Measurements from ENCODE around the gene SPATA45. TPM values are rescaled to one million over a fixed set of nuclear protein-coding genes. Genes with fewer than 3 reads are reported as not detected.

Gene SPATA45
- total and polyA plus RNA-seq, 2 of the 13 experiments (the other 11 are each of a cell fraction or from before 2014, with no cell fraction given): 0.17 to 0.64 TPM

- no peak for TF ChIP-seq CENPBD1 (CRISPR knock-in tag; IDR thresholded peaks at IDR 0.05; ENCODE audit: borderline replicate concordance, low read depth)
These were observed 44.7 kb upstream of the SPATA45 start (continued) for GRCh38 chr1:212892108-212892507.

GRCh38 chr1:212884592-212884991 is 37.1 kb upstream of the SPATA45 start:
- Histone ChIP-seq H3K4me3 (replicated peaks in 1 of 3; ENCODE audit: insufficient read depth in 1 of 3, low read depth in 2 of 3, low read length in 3 of 3) (no peak overlapping the region), H3K4me2 (ENCODE audit: low read depth, low read length) (no peak overlapping the region), H3K9me3 (ENCODE audit: low read length) (no peaks in the 10 kb centered on the region), H3K27me3 (ENCODE audit: control insufficient read depth in 1 of 2, insufficient read depth in 2 of 2, low read length in 2 of 2) (no peaks in the 10 kb centered on the region), H4K20me1 (ENCODE audit: insufficient read depth, low read length) (no peaks in the 10 kb centered on the region), H3K9ac (ENCODE audit: insufficient read depth, low read depth, low read length) (no peak overlapping the region), H3K79me2 (ENCODE audit: insufficient read depth, low read length) (peaks cover 3% of the 10 kb centered on the region), H2AFZ (ENCODE audit: low read length) (no peak overlapping the region), H3K27ac (ENCODE audit: extremely low read length, insufficient read depth, low read length) (no peak overlapping the region), H3K36me3 (replicated peaks in 1 of 2; ENCODE audit: control insufficient read depth in 1 of 2, insufficient read depth in 2 of 2, low read length in 2 of 2) (peaks cover 10 to 74% of the 10 kb centered on the region in 2 experiments), H3K4me1 (ENCODE audit: insufficient read depth, low read length) (no peaks in the 10 kb centered on the region)
- intact Hi-C loops (cut with micrococcal nuclease; ENCODE audit: unreplicated experiment): no loop called here
- ATAC-seq: no peak
- FAIRE-seq: no peak
- no TSS peak for BruUV-seq (replicated peaks)
- in situ Hi-C loops (cut with HindIII; ENCODE audit: extremely low pct_ligation_motif_present, low pct_unique_long_range_greater_than_20kb): no loop called here
- ChIA-PET CTCF (ENCODE audit: low intra/inter-chr PET ratio, low total read pairs) (no interaction called here), POLR2A (no interaction called here)
- WGBS (ENCODE audit: low lambda C conversion rate): 83% methylated on average over 4 of the region's 4 CpGs
- no peak for DNase-seq (ENCODE audit: low spot score)
- TF ChIP-seq ELF1 (CRISPR knock-in tag; IDR thresholded peaks at IDR 0.05): no peak
- no peak for TF ChIP-seq NBN (conservative IDR thresholded peaks at IDR 0.05)
- TF ChIP-seq ATAD3A (CRISPR knock-in tag; IDR thresholded peaks at IDR 0.05): no peak
- TF ChIP-seq ZNF124 (CRISPR knock-in tag; IDR thresholded peaks at IDR 0.05): no peak
- TF ChIP-seq RARG (CRISPR knock-in tag; IDR thresholded peaks at IDR 0.05; ENCODE audit: low read depth): no peak
- no peak for TF ChIP-seq ZFP82 (CRISPR knock-in tag; IDR thresholded peaks at IDR 0.05; ENCODE audit: borderline replicate concordance)
- TF ChIP-seq ZNF605 (CRISPR knock-in tag; IDR thresholded peaks at IDR 0.05): no peak
- TF ChIP-seq HOMEZ (CRISPR knock-in tag; IDR thresholded peaks at IDR 0.05; ENCODE audit: low read depth): no peak
- TF ChIP-seq SIX1 (CRISPR knock-in tag; IDR thresholded peaks at IDR 0.05; ENCODE audit: borderline replicate concordance): no peak
- TF ChIP-seq JUND (CRISPR knock-in tag; IDR thresholded peaks at IDR 0.05): no peak
- TF ChIP-seq ZNF766 (CRISPR knock-in tag; IDR thresholded peaks at IDR 0.05; ENCODE audit: borderline replicate concordance): no peak
- TF ChIP-seq ZNF577 (CRISPR knock-in tag; IDR thresholded peaks at IDR 0.05; ENCODE audit: borderline replicate concordance, low read depth): no peak
- TF ChIP-seq ZNF296 (CRISPR knock-in tag; conservative IDR thresholded peaks at IDR 0.05): no peak
- TF ChIP-seq ZNF839 (CRISPR knock-in tag; IDR thresholded peaks at IDR 0.05; ENCODE audit: borderline replicate concordance): no peak
- no peak for TF ChIP-seq IKZF5 (CRISPR knock-in tag; IDR thresholded peaks at IDR 0.05)
- no peak for TF ChIP-seq ZNF512B (CRISPR knock-in tag; IDR thresholded peaks at IDR 0.05; ENCODE audit: borderline replicate concordance)
- no peak for TF ChIP-seq ZNF253 (CRISPR knock-in tag; IDR thresholded peaks at IDR 0.05; ENCODE audit: borderline replicate concordance)

Data from HepG2 (cell line).